ENCODE data around the gene CAMSAP3. TPM values are rescaled to one million over a fixed set of nuclear protein-coding genes. Genes with fewer than 3 reads are reported as not detected.
A peak's percentile ranks its signal among the peaks of the same experiment; 100 is the strongest.

CAMSAP3 gene
- total and polyA plus RNA-seq, 2 donors from 2014 or later: 18.5 to 19.3 TPM

DNA sequence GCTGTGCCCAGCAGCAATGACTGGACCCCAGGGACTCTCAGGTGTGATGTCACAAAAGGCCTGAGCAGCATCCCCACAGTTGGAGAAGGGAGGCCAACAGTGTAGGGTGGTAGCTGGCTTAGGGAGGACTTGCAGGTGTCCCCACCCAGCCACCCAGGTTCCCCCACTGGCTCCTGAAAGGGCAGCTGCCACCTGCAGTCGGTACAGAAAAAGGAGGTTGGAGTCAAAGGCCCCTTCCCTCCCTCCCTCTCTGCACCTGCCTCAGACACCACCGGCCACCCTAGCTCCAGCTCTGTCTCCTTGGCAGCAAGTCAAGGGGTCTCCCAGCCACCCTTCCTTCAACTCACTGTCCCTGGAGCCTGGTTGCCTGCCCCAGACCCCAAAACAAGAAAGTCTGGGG is 38.0 kb downstream of the CAMSAP3 start, which contains the start of gene PCP2:
Gene PCP2, minus strand, starts transcription at position 22 of the 400 bp plus-strand sequence. CDS start 262 bp downstream, outside the sequence.
- Histone ChIP-seq H3K9ac (ENCODE audit: low read length in 3 of 3) (no peak within 1 kb of the TSS), H3K36me3 (ENCODE audit: control insufficient read depth in 2 of 3, insufficient read depth in 3 of 3, low read length in 3 of 3) (no peaks in the 10 kb centered on the region), H3K9me3 (ENCODE audit: control insufficient read depth in 2 of 3, insufficient read depth in 1 of 3, low read length in 3 of 3) (no peaks in the 10 kb centered on the region), H3K4me1 (ENCODE audit: control insufficient read depth in 2 of 3, insufficient read depth in 2 of 3, low read depth in 1 of 3, low read length in 3 of 3) (peaks cover 0 to 24% (median 7%) of the 10 kb centered on the region in 3 donors), H3K27ac (ENCODE audit: low read depth in 2 of 2, low read length in 2 of 2) (no peak within 1 kb of the TSS), H3K27me3 (ENCODE audit: control insufficient read depth, insufficient read depth, low read length) (no peaks in the 10 kb centered on the region), H3K4me3 (ENCODE audit: low read length in 3 of 3) (no peak within 1 kb of the TSS)
- FAIRE-seq: no peak
- TF ChIP-seq, protein P1, sequence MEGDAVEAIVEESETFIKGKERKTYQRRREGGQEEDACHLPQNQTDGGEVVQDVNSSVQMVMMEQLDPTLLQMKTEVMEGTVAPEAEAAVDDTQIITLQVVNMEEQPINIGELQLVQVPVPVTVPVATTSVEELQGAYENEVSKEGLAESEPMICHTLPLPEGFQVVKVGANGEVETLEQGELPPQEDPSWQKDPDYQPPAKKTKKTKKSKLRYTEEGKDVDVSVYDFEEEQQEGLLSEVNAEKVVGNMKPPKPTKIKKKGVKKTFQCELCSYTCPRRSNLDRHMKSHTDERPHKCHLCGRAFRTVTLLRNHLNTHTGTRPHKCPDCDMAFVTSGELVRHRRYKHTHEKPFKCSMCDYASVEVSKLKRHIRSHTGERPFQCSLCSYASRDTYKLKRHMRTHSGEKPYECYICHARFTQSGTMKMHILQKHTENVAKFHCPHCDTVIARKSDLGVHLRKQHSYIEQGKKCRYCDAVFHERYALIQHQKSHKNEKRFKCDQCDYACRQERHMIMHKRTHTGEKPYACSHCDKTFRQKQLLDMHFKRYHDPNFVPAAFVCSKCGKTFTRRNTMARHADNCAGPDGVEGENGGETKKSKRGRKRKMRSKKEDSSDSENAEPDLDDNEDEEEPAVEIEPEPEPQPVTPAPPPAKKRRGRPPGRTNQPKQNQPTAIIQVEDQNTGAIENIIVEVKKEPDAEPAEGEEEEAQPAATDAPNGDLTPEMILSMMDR (IDR thresholded peaks at IDR 0.05; ENCODE audit: borderline replicate concordance, extremely low read depth, insufficient read depth): no peak
- intact Hi-C loops (cut with DNase I): no loop called here
- no peak for DNase-seq

DNA sequence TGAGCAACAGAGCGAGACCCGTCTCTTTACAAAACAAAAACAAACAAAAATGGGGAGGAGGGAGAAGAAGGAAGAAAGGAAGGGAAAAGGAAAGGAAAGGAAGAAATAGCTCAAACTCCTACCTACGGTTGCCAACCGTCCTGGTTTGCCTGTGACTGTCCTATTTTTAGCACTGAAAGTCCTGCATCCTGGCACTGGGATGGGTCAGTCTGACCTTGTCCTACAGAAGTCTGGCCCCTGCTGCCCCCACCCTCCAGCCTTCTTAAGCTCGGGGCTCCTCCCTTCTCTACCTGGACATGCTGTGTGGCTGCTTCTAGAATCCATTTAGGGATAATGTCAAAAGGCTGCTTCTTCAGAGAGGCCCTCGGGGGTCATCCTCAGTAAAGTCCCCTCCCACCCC is 40.0 kb downstream of the CAMSAP3 start:
- FAIRE-seq: no peak
- Histone ChIP-seq H3K4me1 (ENCODE audit: control insufficient read depth in 2 of 3, insufficient read depth in 2 of 3, low read depth in 1 of 3, low read length in 3 of 3) (peaks cover 0 to 18% (median under 1%) of the 10 kb centered on the region in 3 donors), H3K9ac (ENCODE audit: low read length in 3 of 3) (peak overlapping the region in 1 of 3 donors; percentile 13), H3K36me3 (ENCODE audit: control insufficient read depth in 2 of 3, insufficient read depth in 3 of 3, low read length in 3 of 3) (peaks cover 0 to 10% (median 5%) of the 10 kb centered on the region in 3 donors), H3K9me3 (ENCODE audit: control insufficient read depth in 2 of 3, insufficient read depth in 1 of 3, low read length in 3 of 3) (no peaks in the 10 kb centered on the region), H3K27ac (ENCODE audit: low read depth in 2 of 2, low read length in 2 of 2) (no peak overlapping the region), H3K4me3 (ENCODE audit: low read length in 3 of 3) (peak overlapping the region in 2 of 3 donors; percentile 19 to 75), H3K27me3 (ENCODE audit: control insufficient read depth, insufficient read depth, low read length) (no peaks in the 10 kb centered on the region)
- intact Hi-C loops (cut with DNase I): no loop called here
- no peak for DNase-seq
- TF ChIP-seq, protein P1 (IDR thresholded peaks at IDR 0.05; ENCODE audit: borderline replicate concordance, extremely low read depth, insufficient read depth): no peak

DNA sequence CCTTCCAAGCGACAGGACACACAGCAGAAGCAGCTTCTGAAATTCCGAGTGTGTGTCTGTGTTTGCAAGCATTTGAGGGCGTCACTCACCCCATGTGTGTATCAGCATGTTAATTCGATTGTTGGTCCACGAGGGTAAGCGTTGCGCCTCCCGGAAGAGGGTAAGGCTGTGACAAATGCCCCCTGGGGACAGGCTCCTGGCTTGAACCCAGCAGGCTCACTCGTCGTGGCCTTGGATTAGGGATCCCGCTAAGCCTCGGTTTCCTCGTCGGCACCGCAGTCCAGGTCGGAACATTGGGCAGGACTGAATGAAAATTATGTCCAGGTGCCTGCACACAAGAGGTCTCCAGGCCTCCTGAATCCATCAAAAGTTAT is 40.6 kb downstream of the CAMSAP3 start:
- Histone ChIP-seq H3K9me3 (ENCODE audit: control insufficient read depth in 2 of 3, insufficient read depth in 1 of 3, low read length in 3 of 3) (no peaks in the 10 kb centered on the region), H3K27ac (ENCODE audit: low read depth in 2 of 2, low read length in 2 of 2) (peak overlapping the region in 1 of 2 donors; percentile 65), H3K36me3 (ENCODE audit: control insufficient read depth in 2 of 3, insufficient read depth in 3 of 3, low read length in 3 of 3) (peaks cover 0 to 10% (median 5%) of the 10 kb centered on the region in 3 donors), H3K4me3 (ENCODE audit: low read length in 3 of 3) (peak overlapping the region; percentile 57 to 75 (median 68)), H3K9ac (ENCODE audit: low read length in 3 of 3) (peak overlapping the region in 1 of 3 donors; percentile 15), H3K27me3 (ENCODE audit: control insufficient read depth, insufficient read depth, low read length) (no peaks in the 10 kb centered on the region), H3K4me1 (ENCODE audit: control insufficient read depth in 2 of 3, insufficient read depth in 2 of 3, low read depth in 1 of 3, low read length in 3 of 3) (peaks cover 0 to 17% (median 0%) of the 10 kb centered on the region in 3 donors)
- no peak for DNase-seq
- TF ChIP-seq, protein P1 (IDR thresholded peaks at IDR 0.05; ENCODE audit: borderline replicate concordance, extremely low read depth, insufficient read depth): no peak
- intact Hi-C loops (cut with DNase I): no loop called here
- FAIRE-seq: no peak
